ENCODE data around the gene HSP90AA1. TPM values are rescaled to one million over a fixed set of nuclear protein-coding genes. Genes with fewer than 3 reads are reported as not detected.

Gene HSP90AA1
- total RNA-seq, 1 experiment from 2014 or later, result 464 TPM

DNA sequence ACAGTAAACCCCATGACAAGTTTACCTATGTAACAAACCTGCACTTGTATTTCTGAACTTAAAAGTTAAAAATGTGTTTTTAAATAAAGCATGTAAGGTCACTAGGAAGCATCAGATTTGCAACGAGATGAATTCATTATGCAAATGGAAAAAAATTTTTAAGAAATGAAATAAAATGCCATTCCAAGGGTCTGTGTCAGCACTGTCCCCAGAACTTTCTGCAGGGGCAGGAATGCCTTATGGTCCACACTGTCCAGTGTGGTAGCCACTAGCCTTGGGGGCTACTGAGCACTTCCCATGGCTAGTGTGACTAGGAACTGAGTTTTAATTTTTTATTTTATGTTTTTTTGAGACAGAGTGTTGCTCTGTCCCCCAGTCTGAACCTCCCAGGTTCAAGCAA, 49.2 kb downstream of the HSP90AA1 start:
- no TSS peak for BruUV-seq (replicated peaks)
- H3K9me3 ChIP-seq, result no peaks in the 10 kb centered on the region
- Mint-ChIP-seq H3K4me3 (ENCODE audit: unreplicated experiment) (no peak overlapping the region), H3K36me3 (ENCODE audit: insufficient read depth, unreplicated experiment) (peaks cover 77% of the 10 kb centered on the region), H3K4me1 (ENCODE audit: low read depth, unreplicated experiment) (no peaks in the 10 kb centered on the region), H3K27me3 (ENCODE audit: insufficient read depth, unreplicated experiment) (no peaks in the 10 kb centered on the region), H3K9me3 (ENCODE audit: unreplicated experiment) (no peaks in the 10 kb centered on the region), H3K27ac (ENCODE audit: unreplicated experiment) (no peak overlapping the region)
- no peak for DNase-seq
- TF ChIP-seq, protein P1, sequence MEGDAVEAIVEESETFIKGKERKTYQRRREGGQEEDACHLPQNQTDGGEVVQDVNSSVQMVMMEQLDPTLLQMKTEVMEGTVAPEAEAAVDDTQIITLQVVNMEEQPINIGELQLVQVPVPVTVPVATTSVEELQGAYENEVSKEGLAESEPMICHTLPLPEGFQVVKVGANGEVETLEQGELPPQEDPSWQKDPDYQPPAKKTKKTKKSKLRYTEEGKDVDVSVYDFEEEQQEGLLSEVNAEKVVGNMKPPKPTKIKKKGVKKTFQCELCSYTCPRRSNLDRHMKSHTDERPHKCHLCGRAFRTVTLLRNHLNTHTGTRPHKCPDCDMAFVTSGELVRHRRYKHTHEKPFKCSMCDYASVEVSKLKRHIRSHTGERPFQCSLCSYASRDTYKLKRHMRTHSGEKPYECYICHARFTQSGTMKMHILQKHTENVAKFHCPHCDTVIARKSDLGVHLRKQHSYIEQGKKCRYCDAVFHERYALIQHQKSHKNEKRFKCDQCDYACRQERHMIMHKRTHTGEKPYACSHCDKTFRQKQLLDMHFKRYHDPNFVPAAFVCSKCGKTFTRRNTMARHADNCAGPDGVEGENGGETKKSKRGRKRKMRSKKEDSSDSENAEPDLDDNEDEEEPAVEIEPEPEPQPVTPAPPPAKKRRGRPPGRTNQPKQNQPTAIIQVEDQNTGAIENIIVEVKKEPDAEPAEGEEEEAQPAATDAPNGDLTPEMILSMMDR (IDR thresholded peaks at IDR 0.05; ENCODE audit: insufficient read depth in 1 of 2, low read depth in 1 of 2, low read length in 1 of 2, severe bottlenecking in 1 of 2, unreplicated experiment in 1 of 2), result no peak
- no peaks in the 10 kb centered on the region for H3K27me3 ChIP-seq (replicated peaks; ENCODE audit: control insufficient read depth, insufficient read depth, low read length)
- ChIA-PET CTCF (interaction anchor here (0.7 kb wide), 1 partner anchor 29 kb away, joined by 3 read pairs; no protein-coding TSS in a partner anchor), POLR2A (no interaction called here)
- intact Hi-C loops (cut with micrococcal nuclease; ENCODE audit: unreplicated experiment), result no loop called here
- H3K4me3 ChIP-seq (ENCODE audit: low read depth, low read length), result no peak overlapping the region
- no peaks in the 10 kb centered on the region for H3K4me1 ChIP-seq
- peaks cover 7% of the 10 kb centered on the region for H3K36me3 ChIP-seq (ENCODE audit: control insufficient read depth, insufficient read depth, low read length)

DNA sequence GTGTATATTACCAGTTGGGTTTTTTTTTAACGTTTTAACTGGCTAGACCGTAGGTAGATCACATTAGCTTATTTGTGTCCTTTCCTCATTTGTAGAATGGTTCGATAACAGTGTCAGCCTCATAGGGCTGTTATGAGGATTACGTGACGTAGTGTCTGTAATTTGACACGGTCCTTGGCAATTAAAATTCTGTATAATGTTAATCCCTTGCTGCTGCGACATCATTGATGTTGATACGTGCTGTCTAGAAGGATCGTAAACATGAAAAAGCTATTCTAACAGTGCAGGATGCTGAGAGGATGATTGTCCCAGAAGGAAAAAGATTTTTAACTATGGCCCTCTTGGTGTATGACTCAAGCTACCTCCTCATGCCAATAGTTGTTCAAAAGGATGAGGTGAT, 50.9 kb downstream of the HSP90AA1 start:
- TF ChIP-seq, protein P1 (IDR thresholded peaks at IDR 0.05; ENCODE audit: insufficient read depth in 1 of 2, low read depth in 1 of 2, low read length in 1 of 2, severe bottlenecking in 1 of 2, unreplicated experiment in 1 of 2), result no peak
- no peaks in the 10 kb centered on the region for H3K4me1 Mint-ChIP-seq (ENCODE audit: low read depth, unreplicated experiment)
- H3K4me3 Mint-ChIP-seq (ENCODE audit: unreplicated experiment), result no peak overlapping the region
- ChIA-PET POLR2A (no interaction called here), CTCF (no interaction called here)
- H3K36me3 Mint-ChIP-seq (ENCODE audit: insufficient read depth, unreplicated experiment), result peaks cover 65% of the 10 kb centered on the region
- no peak overlapping the region for H3K27ac Mint-ChIP-seq (ENCODE audit: unreplicated experiment)
- Histone ChIP-seq H3K4me3 (ENCODE audit: low read depth, low read length) (no peak overlapping the region), H3K4me1 (no peaks in the 10 kb centered on the region), H3K36me3 (ENCODE audit: control insufficient read depth, insufficient read depth, low read length) (peaks cover 7% of the 10 kb centered on the region), H3K9me3 (no peaks in the 10 kb centered on the region), H3K27me3 (replicated peaks; ENCODE audit: control insufficient read depth, insufficient read depth, low read length) (no peaks in the 10 kb centered on the region)
- no TSS peak for BruUV-seq (replicated peaks)
- H3K9me3 Mint-ChIP-seq (ENCODE audit: unreplicated experiment), result no peaks in the 10 kb centered on the region
- intact Hi-C loops (cut with micrococcal nuclease; ENCODE audit: unreplicated experiment), result no loop called here
- no peak for DNase-seq
- H3K27me3 Mint-ChIP-seq (ENCODE audit: insufficient read depth, unreplicated experiment), result no peaks in the 10 kb centered on the region

DNA sequence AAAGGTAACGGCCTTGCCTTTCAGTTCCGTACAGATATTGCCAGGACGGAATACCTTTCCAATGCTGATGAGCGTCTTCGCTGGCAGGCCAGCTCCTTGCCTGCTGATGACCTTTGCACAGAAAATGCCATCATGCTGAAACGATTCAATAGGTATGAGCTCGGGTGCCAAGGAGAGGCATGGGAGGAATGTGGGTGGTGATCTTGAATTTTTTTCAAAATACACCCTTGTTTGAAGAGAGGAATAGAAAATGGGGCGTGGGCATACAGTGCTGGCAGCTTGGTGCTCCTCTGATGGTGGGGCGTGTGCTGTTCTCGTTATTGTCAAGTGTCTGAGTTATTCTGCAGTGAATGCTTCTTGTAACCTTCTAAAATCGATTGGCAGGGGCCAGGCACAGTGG, 52.5 kb downstream of the HSP90AA1 start:
- Mint-ChIP-seq H3K9me3 (ENCODE audit: unreplicated experiment) (no peaks in the 10 kb centered on the region), H3K4me1 (ENCODE audit: low read depth, unreplicated experiment) (peaks cover 9% of the 10 kb centered on the region), H3K4me3 (ENCODE audit: unreplicated experiment) (no peak overlapping the region), H3K27me3 (ENCODE audit: insufficient read depth, unreplicated experiment) (no peaks in the 10 kb centered on the region), H3K27ac (ENCODE audit: unreplicated experiment) (peak overlapping the region; percentile 35), H3K36me3 (ENCODE audit: insufficient read depth, unreplicated experiment) (peaks cover 60% of the 10 kb centered on the region)
- CTCF ChIA-PET, result no interaction called here
- Histone ChIP-seq H3K36me3 (ENCODE audit: control insufficient read depth, insufficient read depth, low read length) (peaks cover 6% of the 10 kb centered on the region), H3K9me3 (no peaks in the 10 kb centered on the region), H3K4me1 (peaks cover 7% of the 10 kb centered on the region), H3K27me3 (replicated peaks; ENCODE audit: control insufficient read depth, insufficient read depth, low read length) (no peaks in the 10 kb centered on the region), H3K4me3 (ENCODE audit: low read depth, low read length) (no peak overlapping the region)
- POLR2A ChIA-PET, result no interaction called here
- no TSS peak for BruUV-seq (replicated peaks)
- intact Hi-C loops (cut with micrococcal nuclease; ENCODE audit: unreplicated experiment), result no loop called here
- DNase-seq, result no peak
- TF ChIP-seq, protein P1 (IDR thresholded peaks at IDR 0.05; ENCODE audit: insufficient read depth in 1 of 2, low read depth in 1 of 2, low read length in 1 of 2, severe bottlenecking in 1 of 2, unreplicated experiment in 1 of 2), result no peak

Data from Caco-2 (cell line).